ENCODE measurements around the gene TACC3.

GRCh38 chr4:1737666-1738065 lies 16.3 kb downstream of the TACC3 start:
- TF ChIP-seq FOXM1 (IDR thresholded peaks at IDR 0.05; ENCODE audit: borderline replicate concordance) (no peak), SP1 (IDR thresholded peaks at IDR 0.05) (no peak), L3MBTL2 (conservative IDR thresholded peaks at IDR 0.05) (no peak), ELF4 (IDR thresholded peaks at IDR 0.05) (no peak), FOXA1 (IDR thresholded peaks at IDR 0.05) (no peak), ZNF384 (IDR thresholded peaks at IDR 0.05) (no peak), CTBP1 (IDR thresholded peaks at IDR 0.05; ENCODE audit: borderline replicate concordance) (no peak), FOXK2 (IDR thresholded peaks at IDR 0.05) (no peak), SUZ12 (IDR thresholded peaks at IDR 0.05) (no peak), TARDBP (IDR thresholded peaks at IDR 0.05) (no peak), NFRKB (IDR thresholded peaks at IDR 0.05) (no peak)

All from HEK293T (cell line).